ENCODE measurements around the gene C1QTNF8.

C1QTNF8 gene

GRCh38 chr16:1057252-1057932 lies 38.7 kb downstream of the C1QTNF8 start:
- DNase-seq: peak in 4 of 5 donors; percentile 25 to 54 (median 46)

GRCh38 chr16:1056196-1056595 lies 39.8 kb downstream of the C1QTNF8 start:
- no peak for DNase-seq

DNA sequence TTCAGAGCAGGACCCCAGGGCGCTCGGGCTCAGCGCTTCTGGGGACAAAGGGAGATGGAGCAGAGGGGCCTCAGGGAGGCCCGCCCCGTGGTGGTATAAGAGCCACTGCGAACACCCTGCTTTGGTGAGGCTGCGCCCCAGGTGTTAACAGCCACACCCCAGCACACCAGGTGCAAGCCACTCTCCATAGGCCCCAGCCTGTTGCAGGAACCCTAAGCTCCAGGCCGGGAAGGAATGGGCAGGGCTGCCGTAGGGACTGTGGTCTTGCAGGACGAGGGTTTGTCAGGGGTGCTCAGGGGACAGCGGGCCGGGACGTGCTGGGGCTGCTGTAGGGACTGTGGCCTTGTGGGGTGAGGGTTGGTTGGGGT lies 40.5 kb downstream of the C1QTNF8 start:
- no peak for DNase-seq

- DNase-seq: no peak
Observed at GRCh38 chr16:1054660-1055556, 41.1 kb downstream of the C1QTNF8 start.

DNA sequence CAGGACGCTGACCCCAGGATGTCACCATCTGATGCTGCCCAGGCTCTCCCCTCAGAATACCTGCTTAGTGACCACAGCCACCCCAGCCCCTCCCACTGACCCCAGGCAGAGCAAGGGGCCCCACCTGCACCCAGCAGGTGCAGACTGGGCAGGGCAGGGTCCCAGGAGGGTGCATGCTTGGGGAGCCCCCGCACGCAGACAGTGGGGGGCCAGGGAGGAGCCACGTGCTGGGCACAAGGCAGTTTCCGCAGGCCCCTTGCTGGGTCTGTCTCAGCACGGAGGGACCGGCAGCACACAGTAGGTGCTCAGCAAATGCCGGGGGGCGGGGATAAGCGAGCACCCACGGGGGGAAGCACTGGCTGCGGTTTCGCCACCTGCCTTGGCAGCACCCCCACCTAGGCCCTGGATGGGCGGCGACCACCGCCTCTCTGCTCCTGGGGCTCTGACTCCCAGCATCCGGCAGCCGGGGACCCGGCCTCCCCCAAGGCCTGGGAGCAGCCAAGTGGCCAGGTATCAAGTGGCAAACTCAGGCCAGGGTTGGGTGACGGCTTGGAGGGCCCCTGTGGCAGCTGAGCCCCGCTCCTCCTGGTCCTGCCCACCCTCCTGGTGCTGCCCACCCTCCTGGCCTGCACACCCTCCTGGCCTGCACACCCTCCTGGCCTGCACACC lies 42.2 kb downstream of the C1QTNF8 start:
- no peak for DNase-seq

- no peak for DNase-seq
Observed at GRCh38 chr16:1053121-1053521, 42.9 kb downstream of the C1QTNF8 start.

DNA sequence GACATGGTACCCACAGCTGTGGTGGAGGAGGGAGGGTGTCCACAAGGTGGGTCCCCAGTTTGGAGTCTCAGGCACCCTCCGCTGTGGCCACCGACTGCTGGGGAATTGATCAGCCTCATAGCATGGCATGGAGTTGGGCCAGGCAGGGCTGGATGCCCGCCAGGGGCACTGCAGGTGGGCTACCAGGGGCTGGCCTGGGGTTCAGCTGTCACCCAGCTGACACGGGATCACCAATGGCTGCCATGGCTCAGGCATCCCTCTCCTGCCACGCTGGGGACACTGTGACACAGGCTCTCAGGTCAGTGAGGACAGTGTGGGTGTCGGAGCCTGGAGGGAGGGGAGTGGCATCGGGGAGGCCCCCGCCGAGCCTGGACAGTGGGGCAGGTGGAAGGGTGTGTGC lies 43.3 kb downstream of the C1QTNF8 start:
- DNase-seq: no peak

- no peak for DNase-seq
Observed at GRCh38 chr16:1051446-1051845, 44.6 kb downstream of the C1QTNF8 start.

- no peak for DNase-seq
Observed at GRCh38 chr16:1050921-1051320, 45.1 kb downstream of the C1QTNF8 start.

DNA sequence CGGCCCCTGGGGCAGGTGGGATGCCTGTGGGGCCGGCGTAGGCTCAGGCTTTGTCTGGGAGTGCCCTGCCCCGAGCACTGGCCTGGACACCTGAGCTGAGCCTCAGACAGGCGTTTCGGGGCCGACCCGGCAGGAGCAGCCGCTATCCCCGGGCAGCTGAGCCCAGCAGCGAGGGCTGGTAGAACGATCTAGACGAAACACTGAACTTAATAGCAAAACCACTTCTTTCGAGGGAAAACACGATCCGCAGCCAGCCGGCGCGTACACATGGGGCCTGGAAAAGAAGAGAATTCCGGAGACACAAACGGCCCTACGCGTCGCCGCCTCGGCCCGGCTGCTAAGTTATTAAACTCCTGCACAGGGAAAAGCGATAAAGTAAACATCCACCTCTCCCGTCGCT lies 45.5 kb downstream of the C1QTNF8 start:
- DNase-seq: no peak

DNA sequence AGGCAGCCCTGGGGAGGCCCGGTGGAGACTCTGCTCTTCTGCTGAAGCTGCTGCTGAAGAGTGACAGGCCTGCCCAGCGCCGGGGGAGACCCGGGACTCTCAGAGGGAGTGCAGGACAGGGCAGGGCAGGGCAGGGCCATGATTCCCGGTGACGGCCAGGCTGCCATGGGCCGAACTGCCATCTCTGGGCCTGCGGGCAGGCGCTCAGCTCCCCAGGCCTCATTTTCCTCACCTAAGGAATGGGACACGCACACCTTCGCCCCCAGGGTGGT lies 46.1 kb downstream of the C1QTNF8 start:
- DNase-seq: no peak

- no peak for DNase-seq
Observed at GRCh38 chr16:1049113-1049975, 46.7 kb downstream of the C1QTNF8 start.

DNA sequence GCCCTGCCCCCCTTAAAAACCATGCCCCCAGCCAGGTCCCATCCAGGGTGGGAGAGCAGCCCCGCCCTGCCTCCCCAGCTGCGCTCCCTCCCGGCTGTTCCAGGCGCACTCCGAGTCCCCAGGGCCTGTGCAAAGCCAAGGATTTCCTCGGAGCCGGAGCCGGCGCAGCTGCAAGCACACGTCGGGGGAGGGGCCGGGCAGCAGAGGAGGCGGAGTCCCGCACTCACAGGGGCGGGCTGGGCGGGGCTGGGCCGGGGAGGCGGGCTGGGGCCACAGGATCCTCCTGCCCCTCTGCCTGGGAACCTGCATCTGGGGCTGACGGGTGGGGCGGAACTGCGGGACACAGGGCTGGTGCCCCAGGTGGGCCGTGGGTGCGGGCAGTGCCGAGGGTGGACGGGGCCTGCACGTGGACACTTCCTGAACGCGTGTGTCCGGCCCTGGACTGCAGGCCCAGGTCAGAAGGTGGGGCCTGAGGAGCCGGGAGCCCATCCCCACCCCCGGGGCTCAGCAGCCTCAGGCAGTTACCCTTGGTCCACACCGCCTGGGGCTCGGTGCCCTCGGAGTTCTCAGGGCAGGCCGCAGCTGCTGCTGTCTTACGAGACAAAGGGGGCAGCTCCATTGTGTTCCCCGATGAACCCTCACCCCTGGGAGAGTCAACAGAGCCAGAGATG lies 47.5 kb downstream of the C1QTNF8 start:
- no peak for DNase-seq

DNA sequence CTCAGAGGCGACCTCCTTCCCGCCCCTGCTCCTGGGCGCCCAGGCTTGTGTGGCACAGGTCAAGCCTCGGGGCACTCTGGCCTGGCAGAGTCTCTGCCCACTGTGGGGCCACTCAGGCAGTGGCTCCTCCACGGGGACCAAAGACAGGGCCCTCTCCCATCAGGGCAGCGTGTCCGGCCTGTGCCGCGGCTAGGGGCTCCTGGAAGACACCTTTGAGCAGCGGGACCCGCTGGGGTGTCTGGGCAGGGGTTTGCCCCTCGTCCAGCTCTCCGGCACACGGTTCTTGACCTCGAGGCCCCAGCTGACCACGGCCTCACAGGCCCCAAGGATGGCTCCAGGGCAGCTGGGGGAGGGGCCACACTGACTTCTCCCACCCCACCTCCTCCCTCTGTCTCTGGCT lies 48.2 kb downstream of the C1QTNF8 start:
- no peak for DNase-seq

- DNase-seq: no peak
Observed at GRCh38 chr16:1047123-1047522, 48.9 kb downstream of the C1QTNF8 start.

DNA sequence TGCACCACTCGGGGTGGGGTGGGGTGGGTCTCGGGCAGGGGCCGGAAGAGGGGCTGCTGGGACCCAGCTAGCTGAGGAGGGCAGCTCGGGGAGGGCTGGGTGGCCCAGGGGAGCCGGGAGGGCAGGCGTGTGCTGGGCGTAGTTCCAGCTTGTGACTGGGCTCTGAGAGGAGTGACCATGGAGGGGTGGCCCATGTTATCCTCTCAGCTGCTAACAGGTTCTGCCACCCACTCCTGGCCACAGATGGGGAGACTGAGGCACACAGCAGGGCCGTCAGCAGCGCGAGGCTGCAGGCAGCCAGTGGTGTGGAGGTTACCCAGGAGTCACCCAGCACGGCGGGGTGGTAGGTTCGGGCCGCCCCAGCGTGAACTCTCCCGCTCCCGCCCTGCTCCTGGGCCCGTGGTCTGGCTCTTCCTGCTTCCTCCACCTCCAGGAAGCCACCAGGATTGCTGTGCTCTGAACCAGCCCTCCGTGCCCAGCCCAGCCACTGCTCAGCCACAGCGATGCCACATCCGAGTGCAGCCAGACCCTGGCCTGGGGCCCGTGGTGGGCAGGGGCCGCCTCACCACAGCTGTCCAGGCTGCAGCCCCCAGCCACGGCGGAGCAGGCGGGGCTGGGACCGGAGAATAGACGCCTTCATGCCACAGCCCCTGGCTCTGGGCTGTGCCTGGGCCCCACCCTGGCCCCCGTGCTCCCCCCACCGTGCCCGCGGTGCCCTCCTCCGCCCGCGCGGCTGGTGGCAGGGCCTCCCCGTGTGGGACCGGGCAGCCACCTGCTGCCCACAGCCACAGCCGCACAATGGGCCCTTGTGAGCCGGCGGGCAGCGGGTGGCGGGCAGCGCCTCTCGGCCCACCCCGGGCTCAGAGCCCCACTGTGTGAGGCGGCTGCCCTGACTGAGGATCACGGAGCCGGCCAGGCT lies 49.8 kb downstream of the C1QTNF8 start:
- DNase-seq: no peak

GRCh38 chr16:1045310-1045992 lies 50.6 kb downstream of the C1QTNF8 start:
- DNase-seq: no peak

GRCh38 chr16:1044460-1045309 lies 51.4 kb downstream of the C1QTNF8 start:
- no peak for DNase-seq

GRCh38 chr16:1043881-1044451 lies 52.1 kb downstream of the C1QTNF8 start:
- no peak for DNase-seq
